Measurements from ENCODE around the gene TRIM24. TPM values are rescaled to one million over a fixed set of nuclear protein-coding genes. Genes with fewer than 3 reads are reported as not detected.

Gene TRIM24
- total and polyA plus RNA-seq, 7 donors: 4.7 to 21.4 (median 15.0) TPM

- DNase-seq (no peak), ATAC-seq (no peak)
- H3K4me1 ChIP-seq: no peaks in the 10 kb centered on the region
- H3K9me3 ChIP-seq: no peaks in the 10 kb centered on the region
- no peak overlapping the region for H3K4me3 ChIP-seq
- WGBS, 3 donors: 67 to 70% (median 68%) methylated on average over 5 of the region's 5 CpGs
- H3K27me3 ChIP-seq (ENCODE audit: insufficient read depth in 3 of 3, low read length in 2 of 3): no peaks in the 10 kb centered on the region
- peaks cover 0 to 25% of the 10 kb centered on the region in 2 donors for H3K36me3 ChIP-seq (ENCODE audit: insufficient read depth in 1 of 2, low read depth in 1 of 2)
- intact Hi-C loops (cut with DNase I): no loop called here
- TF ChIP-seq CTCF (IDR thresholded peaks at IDR 0.05): no peak
- H3K27ac ChIP-seq: no peak overlapping the region
Measured at GRCh38 chr7:138546064-138546619, 86.1 kb downstream of the TRIM24 start.

GRCh38 chr7:138546829-138547228, 86.8 kb downstream of the TRIM24 start:
- H3K9me3 ChIP-seq: no peaks in the 10 kb centered on the region
- no peak overlapping the region for H3K27ac ChIP-seq
- H3K4me3 ChIP-seq: no peak overlapping the region
- H3K27me3 ChIP-seq (ENCODE audit: insufficient read depth in 3 of 3, low read length in 2 of 3): no peaks in the 10 kb centered on the region
- no peak for DNase-seq
- ATAC-seq: no peak
- WGBS, 3 donors: 97 to 99% (median 99%) methylated on average over 2 of the region's 2 CpGs
- H3K4me1 ChIP-seq: no peaks in the 10 kb centered on the region
- no peak for TF ChIP-seq CTCF (IDR thresholded peaks at IDR 0.05)
- intact Hi-C loops (cut with DNase I): no loop called here
- H3K36me3 ChIP-seq (ENCODE audit: insufficient read depth in 1 of 2, low read depth in 1 of 2): peaks cover 0 to 27% of the 10 kb centered on the region in 2 donors

GRCh38 chr7:138549082-138549481, 89.0 kb downstream of the TRIM24 start:
- H3K27me3 ChIP-seq (ENCODE audit: insufficient read depth in 3 of 3, low read length in 2 of 3): no peaks in the 10 kb centered on the region
- WGBS, 3 donors: 93 to 98% (median 96%) methylated on average over 1 of the region's 1 CpG
- intact Hi-C loops (cut with DNase I): no loop called here
- H3K36me3 ChIP-seq (ENCODE audit: insufficient read depth in 1 of 2, low read depth in 1 of 2): peaks cover 4 to 37% of the 10 kb centered on the region in 2 donors
- no peak overlapping the region for H3K4me3 ChIP-seq
- H3K27ac ChIP-seq: no peak overlapping the region
- no peak for TF ChIP-seq CTCF (IDR thresholded peaks at IDR 0.05)
- H3K4me1 ChIP-seq: no peaks in the 10 kb centered on the region
- no peaks in the 10 kb centered on the region for H3K9me3 ChIP-seq
- DNase-seq (no peak), ATAC-seq (no peak)

- Histone ChIP-seq H3K27ac (no peak overlapping the region), H3K27me3 (ENCODE audit: insufficient read depth in 3 of 3, low read length in 2 of 3) (no peaks in the 10 kb centered on the region), H3K4me3 (no peak overlapping the region), H3K36me3 (ENCODE audit: insufficient read depth in 1 of 2, low read depth in 1 of 2) (peaks cover 4 to 50% of the 10 kb centered on the region in 2 donors), H3K4me1 (no peaks in the 10 kb centered on the region), H3K9me3 (no peaks in the 10 kb centered on the region)
- DNase-seq: no peak
- 95 to 99% (median 98%) methylated on average over 3 of the region's 3 CpGs for WGBS, 3 donors
- intact Hi-C loops (cut with DNase I): no loop called here
- TF ChIP-seq CTCF (IDR thresholded peaks at IDR 0.05): no peak
- ATAC-seq: no peak
Measured at GRCh38 chr7:138550337-138550736, 90.3 kb downstream of the TRIM24 start.

GRCh38 chr7:138551102-138551501, 91.0 kb downstream of the TRIM24 start:
- intact Hi-C loops (cut with DNase I): no loop called here
- 91 to 97% (median 94%) methylated on average over 3 of the region's 3 CpGs for WGBS, 3 donors
- H3K9me3 ChIP-seq: peaks cover under 1% of the 10 kb centered on the region
- H3K27me3 ChIP-seq (ENCODE audit: insufficient read depth in 3 of 3, low read length in 2 of 3): no peaks in the 10 kb centered on the region
- no peak for DNase-seq
- peaks cover 7 to 57% of the 10 kb centered on the region in 2 donors for H3K36me3 ChIP-seq (ENCODE audit: insufficient read depth in 1 of 2, low read depth in 1 of 2)
- ATAC-seq: no peak
- no peak for TF ChIP-seq CTCF (IDR thresholded peaks at IDR 0.05)
- H3K4me3 ChIP-seq: no peak overlapping the region
- H3K27ac ChIP-seq: no peak overlapping the region
- no peaks in the 10 kb centered on the region for H3K4me1 ChIP-seq
